Fibroblast of skin of abdomen (primary cell): ENCODE measurements around the gene GMDS.
"Not testable (repeated sequence)": the region's sequence is repeated elsewhere in the genome, so short reads cannot be mapped to it uniquely, and the experiment has no call there.

Experiments
- DNase-seq: peaks from one replicate; pipeline ENCODE4 v3.0.0-alpha.2; 2013

The GMDS gene

DNA sequence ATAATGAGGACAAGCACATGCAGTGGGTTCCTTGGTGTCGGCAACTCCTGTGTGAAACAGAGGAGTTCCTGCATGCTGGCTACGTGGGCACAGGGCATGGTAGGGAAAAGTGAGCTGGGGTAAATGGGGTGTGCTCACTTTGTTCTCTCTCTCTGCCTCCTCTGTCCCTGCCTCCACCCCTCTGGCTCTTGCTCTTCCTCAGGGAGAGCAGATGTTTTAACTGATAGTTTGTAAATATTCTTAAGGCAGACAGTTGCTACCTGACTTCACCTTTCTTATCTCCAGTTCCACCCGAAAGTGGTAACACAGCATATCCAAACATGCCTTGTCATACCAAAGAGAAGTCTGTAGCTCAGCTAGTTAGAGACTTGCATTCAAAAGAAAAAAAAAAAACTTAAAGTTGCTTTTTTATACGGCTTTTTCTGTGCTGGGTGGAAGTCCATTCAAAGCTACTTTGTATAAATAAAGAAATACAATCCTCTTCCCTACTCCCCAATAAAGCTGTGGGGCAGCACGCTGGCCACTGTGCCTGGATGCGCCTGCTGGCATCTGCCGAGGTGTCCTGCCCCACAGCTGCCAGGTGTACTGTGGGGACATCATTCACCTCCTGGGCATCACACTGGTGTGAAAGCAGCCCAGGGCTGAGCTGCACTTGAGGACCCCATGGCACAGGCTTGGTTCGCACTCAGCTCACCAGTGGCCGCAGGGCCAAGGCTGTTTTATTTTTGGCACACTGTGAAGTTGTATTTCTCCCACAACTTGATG lies 542.1 kb downstream of the GMDS start:
- DNase-seq = no peak

DNA sequence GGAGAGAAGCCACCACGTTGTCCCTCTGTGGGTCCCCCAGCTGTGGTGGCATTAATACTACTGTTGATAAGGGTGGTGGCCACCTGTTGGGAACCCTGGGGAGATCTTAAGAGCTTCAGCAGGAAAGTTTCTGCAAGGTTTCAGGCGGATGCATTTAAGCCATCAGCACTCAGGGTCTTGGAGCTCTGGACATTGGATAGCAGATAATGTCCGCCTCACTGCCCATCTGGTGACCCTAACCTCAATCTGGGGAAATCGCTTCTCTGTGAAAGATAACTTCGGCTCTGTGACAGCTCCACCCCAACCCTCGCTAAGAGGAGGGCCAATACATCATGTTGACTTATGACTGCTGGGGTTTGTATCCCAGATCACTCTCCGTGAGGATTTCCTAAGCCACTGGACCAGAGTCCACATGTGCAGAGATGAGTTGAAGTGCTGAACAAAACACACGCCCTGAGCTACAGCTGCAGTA lies 542.8 kb downstream of the GMDS start:
- DNase-seq = no peak

DNA sequence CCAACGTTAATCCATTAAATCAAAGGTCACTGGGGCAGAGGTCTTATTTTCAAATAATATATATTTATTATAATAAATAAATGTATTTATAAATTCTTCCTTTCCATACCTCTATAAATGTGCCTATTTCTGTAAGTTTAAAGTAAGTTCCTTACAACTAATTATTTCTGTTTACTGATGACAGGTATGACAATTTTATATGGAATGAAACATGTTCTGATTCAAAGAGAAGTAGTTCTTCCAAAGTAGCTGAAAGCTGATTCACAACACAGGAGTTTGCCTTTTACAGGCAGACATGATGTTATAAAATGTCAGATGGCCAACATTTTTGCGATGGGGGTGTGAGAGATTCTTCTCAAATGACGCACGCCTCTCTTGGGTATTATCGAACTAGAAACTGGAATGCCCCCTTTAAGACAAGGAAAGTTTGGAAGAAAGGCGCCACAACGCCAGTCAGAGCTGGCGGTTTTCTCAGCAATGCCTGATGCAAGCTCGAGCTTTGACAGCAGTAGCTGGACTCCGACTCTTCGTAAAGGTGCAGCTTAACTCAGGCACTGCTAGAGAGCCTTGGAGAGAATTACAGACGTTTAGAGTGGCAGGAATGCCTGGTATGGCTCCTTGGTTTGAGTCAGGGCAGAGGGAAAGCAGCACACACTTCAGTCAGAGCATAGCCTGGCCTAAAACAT lies 543.6 kb downstream of the GMDS start:
- peak; percentile 98 for DNase-seq

GRCh38 chr6:1700278-1700967 lies 545.0 kb downstream of the GMDS start:
- no peak for DNase-seq

- no peak for DNase-seq
Observed at GRCh38 chr6:1698527-1698926, 546.9 kb downstream of the GMDS start.

- DNase-seq = no peak
Observed at GRCh38 chr6:1697688-1698351, 547.6 kb downstream of the GMDS start.

- DNase-seq = no peak
Observed at GRCh38 chr6:1696463-1696850, 548.9 kb downstream of the GMDS start.

DNA sequence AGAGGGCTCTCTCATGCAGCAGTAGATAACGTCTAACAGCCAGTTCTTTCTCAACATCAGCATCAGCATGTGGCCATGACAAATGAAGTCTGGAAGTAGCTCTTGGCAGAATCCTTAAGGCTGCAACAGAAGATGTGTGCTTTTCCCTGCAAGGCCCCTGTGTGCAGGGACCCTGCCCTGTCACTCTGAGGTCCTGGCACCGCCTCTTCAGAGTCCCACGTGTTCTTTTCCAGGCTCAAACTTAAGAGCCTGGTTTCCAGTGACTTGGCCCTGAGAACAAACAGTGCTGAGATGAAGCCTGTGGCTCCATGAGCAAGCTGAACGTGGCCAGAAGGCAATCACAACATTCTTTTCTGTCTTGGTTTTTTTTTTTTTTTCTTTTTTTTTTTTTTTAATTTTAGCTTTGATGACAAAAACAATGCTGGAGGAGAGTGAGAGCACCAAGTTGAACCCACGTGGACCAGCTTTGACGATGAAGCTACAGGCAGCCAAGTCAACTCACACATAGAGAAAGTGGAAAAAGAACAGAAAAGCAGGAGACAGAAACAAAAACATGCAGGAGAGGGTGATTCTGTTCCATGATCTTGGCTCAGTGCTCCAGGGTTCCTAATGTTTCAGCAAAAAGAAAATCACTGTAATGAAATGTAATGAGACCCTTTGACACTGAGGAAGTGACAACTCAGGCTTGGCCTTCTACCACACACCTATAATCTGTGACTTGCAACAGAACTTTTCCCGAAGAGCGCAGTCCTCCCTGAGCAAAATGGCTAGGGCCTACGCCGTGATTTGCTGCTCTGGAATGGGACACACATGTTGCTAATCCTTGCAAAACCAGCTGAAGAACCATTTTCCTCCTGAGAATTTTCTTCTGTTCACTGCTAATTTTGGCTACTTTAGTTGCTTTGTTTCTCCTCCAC lies 549.6 kb downstream of the GMDS start:
- DNase-seq = peak; percentile 48

DNA sequence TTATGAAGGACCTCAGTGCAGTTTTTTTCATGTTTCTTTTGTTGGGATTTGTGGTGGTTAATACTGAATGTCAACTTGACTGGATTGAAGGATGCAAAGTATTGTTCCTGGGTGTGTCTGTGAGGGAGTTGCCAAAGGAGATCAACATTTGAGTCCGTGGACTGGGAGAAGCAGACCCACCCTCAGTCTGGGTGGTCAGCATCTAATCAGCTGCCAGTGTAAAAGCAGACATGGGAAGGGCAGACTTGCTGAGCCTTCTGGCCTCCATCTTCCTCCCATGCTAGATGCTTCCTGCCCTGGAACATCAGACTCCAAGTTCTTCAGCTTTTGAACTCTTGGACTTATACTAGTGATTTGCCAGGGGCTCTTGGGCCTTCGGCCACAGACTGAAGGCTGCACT lies 553.6 kb downstream of the GMDS start:
- DNase-seq = not testable (repeated sequence)

DNA sequence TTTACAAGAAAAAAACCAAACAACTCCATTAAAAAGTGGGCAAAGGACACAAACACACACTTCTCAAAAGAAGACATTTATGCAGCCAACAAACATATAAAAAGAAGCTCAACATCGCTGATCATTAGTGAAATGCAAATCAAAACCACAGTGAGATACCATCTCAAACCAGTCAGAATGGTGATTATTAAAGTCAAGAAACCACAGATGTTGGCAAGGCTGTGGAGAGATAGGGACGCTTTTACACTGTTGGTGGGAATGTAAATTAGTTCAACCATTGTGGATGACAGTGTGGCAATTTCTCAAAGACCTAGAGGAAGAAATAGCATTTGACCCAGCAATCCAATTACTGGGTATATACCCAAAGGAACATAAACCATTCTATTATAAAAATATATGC lies 554.7 kb downstream of the GMDS start:
- not testable (repeated sequence) for DNase-seq

GRCh38 chr6:1689141-1689540 lies 556.3 kb downstream of the GMDS start:
- DNase-seq = no peak

DNA sequence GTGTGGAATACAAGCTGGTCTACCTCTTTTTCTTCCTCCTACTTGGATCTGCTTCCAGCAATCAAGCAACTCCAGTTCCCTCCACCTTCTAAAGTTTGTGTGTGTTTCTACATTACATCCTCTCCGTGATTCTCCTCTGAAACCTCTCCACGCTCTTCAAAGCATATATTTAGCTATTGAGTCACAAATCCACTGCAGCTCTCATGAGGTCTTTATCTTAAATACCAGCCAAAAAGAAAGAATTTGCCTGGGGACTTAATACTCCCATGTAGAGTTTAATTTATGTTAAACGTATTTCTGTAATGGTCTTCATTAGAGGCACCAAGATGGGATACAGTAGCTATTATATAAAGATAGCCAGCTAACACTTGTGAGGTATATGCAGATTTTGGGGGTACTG lies 557.0 kb downstream of the GMDS start:
- DNase-seq = no peak

- DNase-seq = no peak
Observed at GRCh38 chr6:1687402-1687801, 558.0 kb downstream of the GMDS start.

DNA sequence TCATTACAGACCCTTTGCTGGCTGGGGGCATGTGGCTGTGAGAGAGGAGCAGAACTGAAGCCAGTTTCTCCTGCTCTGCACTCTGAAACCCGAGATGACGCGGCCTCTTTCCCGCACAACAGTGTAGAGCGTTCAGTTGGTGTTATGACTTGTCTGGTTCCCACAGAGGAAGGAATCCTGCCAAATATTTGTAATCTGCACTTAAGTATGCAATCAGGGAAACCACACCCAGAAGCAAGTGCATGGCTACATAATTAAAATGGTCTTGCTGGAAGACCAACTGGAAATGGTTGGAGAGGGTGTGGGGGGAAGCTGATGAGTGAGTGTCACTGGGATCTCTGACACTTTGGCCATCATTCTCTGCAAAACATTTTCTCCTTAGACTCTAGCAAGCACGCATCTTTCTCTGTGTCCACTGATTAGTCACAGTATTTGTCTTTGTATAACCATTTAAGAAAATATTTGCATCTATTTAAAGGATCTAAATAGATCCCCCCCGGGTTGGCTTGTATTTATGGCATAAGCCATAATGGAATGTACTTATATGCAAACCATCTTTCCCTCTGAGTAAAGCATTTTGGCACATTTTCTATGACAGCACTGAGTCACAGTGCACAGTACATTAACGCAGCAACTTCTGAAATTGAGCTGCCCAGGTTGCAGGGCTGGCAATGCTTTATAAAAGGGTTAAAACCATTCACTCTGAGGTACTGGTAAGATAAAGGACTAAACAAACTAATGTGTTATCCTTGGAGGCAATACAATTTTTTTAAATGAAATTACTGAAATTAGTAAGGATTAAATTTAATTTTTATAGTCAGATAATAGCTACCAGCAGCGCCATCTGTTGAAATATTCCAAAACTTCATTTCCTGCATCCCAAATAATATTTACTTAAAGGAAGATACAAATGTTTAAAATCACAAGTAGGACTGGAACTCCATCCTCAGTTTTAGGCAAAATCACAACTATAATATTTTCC lies 559.0 kb downstream of the GMDS start:
- DNase-seq = peak; percentile 97

DNA sequence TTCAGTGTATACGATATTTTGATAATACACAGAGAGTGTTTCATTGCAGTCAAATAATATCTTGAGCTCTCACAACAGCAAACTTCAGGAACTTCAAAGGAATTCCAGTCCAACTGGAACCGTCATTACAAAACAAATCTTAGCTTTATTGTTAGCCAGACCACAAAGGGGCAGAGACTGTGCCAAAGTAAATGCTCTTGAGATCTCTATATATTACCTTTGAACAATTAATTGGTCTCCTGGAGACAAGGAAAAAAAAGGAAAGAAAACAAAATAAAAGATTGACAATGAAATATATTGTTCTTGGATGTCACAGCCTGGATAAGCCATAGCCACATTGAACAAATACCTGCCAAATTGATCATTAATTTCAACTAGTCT lies 565.7 kb downstream of the GMDS start:
- DNase-seq = no peak

DNA sequence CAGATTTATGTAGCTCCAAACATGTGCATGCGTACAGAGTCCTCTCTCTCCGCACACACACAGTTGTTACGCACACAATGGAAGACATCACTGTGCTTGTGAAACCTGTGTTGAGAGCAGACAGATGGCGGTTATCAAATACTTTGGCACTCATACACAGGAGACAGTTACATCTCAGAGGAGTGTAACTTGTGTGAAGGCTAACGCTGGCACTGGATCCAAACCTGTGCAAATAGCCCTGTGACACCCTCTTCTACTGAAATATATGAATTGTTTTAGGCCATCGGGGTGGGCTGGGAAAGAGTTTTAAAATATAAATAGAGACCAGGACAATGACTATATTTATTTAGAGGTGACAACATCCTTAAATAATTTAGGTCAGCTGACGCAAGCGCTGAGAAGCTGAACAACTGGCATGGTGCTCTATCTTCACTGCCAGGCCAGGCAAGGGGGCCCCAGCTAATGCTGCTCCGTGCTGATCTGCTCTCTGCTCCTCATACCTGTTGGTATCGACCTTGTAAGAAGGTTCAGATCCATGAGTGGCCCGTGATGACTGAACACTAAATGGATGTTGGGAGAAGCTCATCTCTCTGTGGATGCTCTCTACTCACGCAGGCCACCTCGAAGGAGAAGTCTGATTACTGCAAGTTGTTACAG lies 566.2 kb downstream of the GMDS start:
- DNase-seq = no peak

DNA sequence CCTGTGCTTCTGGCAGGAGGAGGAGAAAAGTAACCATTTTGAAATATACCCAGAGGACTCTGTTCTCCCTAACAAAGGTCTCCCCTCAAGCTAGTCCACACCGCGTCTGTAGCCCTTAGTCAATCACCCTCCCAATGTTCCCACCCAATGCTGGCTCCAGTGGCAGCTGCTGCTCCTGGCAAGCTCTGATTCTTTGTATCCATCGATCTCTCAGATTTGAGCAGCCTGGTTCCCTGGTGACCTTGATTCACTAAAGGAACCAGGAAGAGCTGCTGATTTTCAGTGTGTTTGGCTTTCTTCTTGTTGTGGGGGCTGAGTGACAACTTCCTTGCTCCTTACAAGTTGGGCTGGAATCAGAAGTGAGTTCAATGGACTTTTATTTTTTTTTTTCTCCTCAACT lies 567.2 kb downstream of the GMDS start:
- DNase-seq = no peak

- DNase-seq = no peak
Observed at GRCh38 chr6:1672379-1672778, 573.0 kb downstream of the GMDS start.

DNA sequence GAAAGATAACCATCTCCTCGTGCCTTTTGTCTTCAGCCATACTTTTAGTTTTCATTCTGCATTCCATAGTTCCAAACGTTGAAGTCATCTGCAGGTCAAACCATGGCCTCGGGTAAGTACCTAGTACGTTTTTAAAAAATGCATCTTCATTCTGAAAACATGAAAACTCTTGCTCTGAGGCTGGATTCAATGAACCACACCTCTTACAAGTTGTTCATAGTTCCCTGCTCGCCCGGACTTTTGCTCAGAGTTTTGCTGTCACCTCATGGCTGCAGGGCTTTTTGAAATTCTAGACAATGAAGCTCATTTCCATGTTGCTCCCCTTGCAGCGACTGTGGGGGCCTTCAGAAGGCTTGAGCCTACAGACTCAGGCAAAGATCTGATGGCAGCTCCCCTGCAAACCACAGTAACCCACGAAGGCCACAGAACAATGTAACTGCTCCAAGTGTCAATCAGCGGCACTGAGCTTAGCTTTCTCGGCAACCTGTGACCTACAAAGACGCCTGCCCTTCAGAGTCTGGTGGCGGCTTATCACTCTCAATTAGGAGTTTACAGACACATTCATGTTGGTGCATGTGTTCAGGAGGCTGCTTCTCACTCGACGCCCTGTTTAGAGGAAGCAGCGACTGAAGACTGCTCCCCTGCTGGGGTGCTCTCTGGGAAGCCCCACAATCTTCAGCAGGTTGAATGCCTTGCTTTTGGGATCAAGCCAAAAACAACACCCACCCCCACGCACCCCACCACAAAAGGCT lies 574.5 kb downstream of the GMDS start:
- peak; percentile 33 for DNase-seq
